Ovary (tissue), 9 donors: ENCODE measurements around the gene PTPRG. TPM values are rescaled to one million over a fixed set of nuclear protein-coding genes. Genes with fewer than 3 reads are reported as not detected.

ENCODE experiments used
- DNase-seq, 5 donors: peaks; one replicate each; pipeline ENCODE4 v3.0.0-alpha.2; 2019 to 2020
- H3K27ac ChIP-seq, 2 donors: fragments of 200-600 bp; one replicate each; pipeline versions ENCODE4 v1.5.1 to v1.8.0; 2019 to 2022
- H3K27me3 ChIP-seq: fragments of 200-600 bp; one replicate; pipeline ENCODE4 v1.8.0; 2022
- H3K36me3 ChIP-seq: fragments of 200-600 bp; sonication (generic); one replicate; pipeline ENCODE4 v1.5.1; 2019
- H3K4me1 ChIP-seq: one replicate; pipeline ENCODE4 v1.8.1; 2013; ENCODE audit warnings: mild to moderate bottlenecking, moderate library complexity; ENCODE audit not compliant: insufficient read depth
- H3K4me3 ChIP-seq: fragments of 200-600 bp; sonication (generic); one replicate; pipeline ENCODE4 v1.5.1; 2017
- H3K9me3 ChIP-seq, 2 donors: fragments of 200-600 bp in 1 of 2; sonication (generic) in 1 of 2; one replicate each; pipeline versions ENCODE4 v1.5.1 to v1.8.1; 2013 to 2019; ENCODE audit warnings: mild to moderate bottlenecking in 1 of 2, moderate library complexity in 1 of 2
- CTCF ChIP-seq, 3 donors: fragments of 450-650 bp in 2 of 3; fragments of 200-600 bp in 1 of 3; IDR thresholded peaks; one replicate each; pipeline versions ENCODE4 v1.5.1 to v1.8.0; 2016 to 2022; ENCODE audit warnings: antibody characterized with exemption in 3 of 3, mild to moderate bottlenecking in 1 of 3
- EP300 ChIP-seq: sonication (generic); formaldehyde crosslinking; IDR thresholded peaks from one replicate; pipeline ENCODE4 v1.6.1; 2017; ENCODE audit warnings: antibody characterized with exemption
- POLR2A ChIP-seq: fragments of 450-650 bp; IDR thresholded peaks from one replicate; pipeline ENCODE4 v1.6.1; 2017; ENCODE audit warnings: antibody characterized with exemption, mild to moderate bottlenecking, moderate library complexity
- WGBS, 3 donors: extraction: QIAGEN DNeasy Blood & Tissue Kit in 1 of 3; methylation state at CpG; one replicate each; pipeline versions ENCODE4 v1.1.5 to v1.1.7; 2013 to 2017; 5-methylcytosine and 5-hydroxymethylcytosine counted together
- intact Hi-C, 4 donors: fragments of 100-400 bp; cut with DNase I; formaldehyde crosslinking; loops; one replicate each; pipeline versions ENCODE4 v1.11.0 to v1.15.1; 2022 to 2023
- polyA plus RNA-seq, 2 donors: library from polyadenylated mRNA; stranded (reverse); fragments of 200-250 nt in 1 of 2; fragments of 350-450 nt in 1 of 2; fragmentation: Illumina TruSeq in 1 of 2; extraction: RNeasy Lipid Tissue Mini Kit (QIAGEN cat#74804) in 1 of 2; gene quantifications; one replicate each; pipeline ENCODE4 v1.2.3, GENCODE V29; 2013 to 2014
- total RNA-seq, 7 donors: library from RNA; depleted of rRNA in 2 of 7; stranded (reverse); fragments of >200 nt in 2 of 7; fragmentation: NEBNext Ultra II Directional in 3 of 7; extraction: Animal tissue kit (Norgen Biotek cat#: 25700) in 3 of 7; gene quantifications; one replicate each; pipeline versions ENCODE4 v1.1.0 to v1.2.4, GENCODE V29; 2016 to 2023
- donor health status: DM: no; HTN: no; CAD: no; lungs with moderate emphysema.
- donor health status: DM: no; HTN: no; CAD: no.
- donor health status: Bipolar disorder and iron deficiency.
- donor health status: DM: yes; HTN: yes; CAD: no.
- donor health status: DM: no; HTN: no; CAD: no.
- donor health status: DM: yes; HTN: yes; CAD: no.

The PTPRG gene
- total and polyA plus RNA-seq, 9 donors, result 18.2 to 87.9 (median 47.7) TPM

- intact Hi-C loops, result no loop called here
- H3K27ac ChIP-seq, result no peak overlapping the region
- no peaks in the 10 kb centered on the region for H3K9me3 ChIP-seq
- 66 to 87% (median 74%) methylated on average over 5 of the region's 5 CpGs for WGBS, 3 donors
- no peak for DNase-seq
- no peaks in the 10 kb centered on the region for H3K36me3 ChIP-seq
- H3K4me1 ChIP-seq, result peaks cover 3% of the 10 kb centered on the region
- no peak overlapping the region for H3K4me3 ChIP-seq
- H3K27me3 ChIP-seq, result no peaks in the 10 kb centered on the region
- TF ChIP-seq EP300 (no peak), CTCF (IDR thresholded peaks at IDR 0.05) (no peak), POLR2A (no peak)
These were observed 360.7 kb downstream of the PTPRG start for GRCh38 chr3:61922118-61922517.

- H3K9me3 ChIP-seq, result no peaks in the 10 kb centered on the region
- intact Hi-C loops, result no loop called here
- no peaks in the 10 kb centered on the region for H3K27me3 ChIP-seq
- no peak overlapping the region for H3K27ac ChIP-seq
- H3K4me1 ChIP-seq, result peaks cover 11% of the 10 kb centered on the region
- no peak for TF ChIP-seq CTCF (IDR thresholded peaks at IDR 0.05)
- TF ChIP-seq EP300, result no peak
- TF ChIP-seq POLR2A, result no peak
- H3K36me3 ChIP-seq, result no peaks in the 10 kb centered on the region
- no peak for DNase-seq
- no peak overlapping the region for H3K4me3 ChIP-seq
- WGBS, 3 donors, result 64 to 82% (median 73%) methylated on average over 4 of the region's 4 CpGs
These were observed 362.8 kb downstream of the PTPRG start for GRCh38 chr3:61924090-61924735.

GRCh38 chr3:61924991-61925390 is 363.6 kb downstream of the PTPRG start:
- WGBS, 3 donors, result 97 to 98% (median 98%) methylated on average over 2 of the region's 2 CpGs
- TF ChIP-seq EP300, result no peak
- no peak for TF ChIP-seq CTCF (IDR thresholded peaks at IDR 0.05)
- no peak for TF ChIP-seq POLR2A
- H3K36me3 ChIP-seq, result no peaks in the 10 kb centered on the region
- H3K27me3 ChIP-seq, result no peaks in the 10 kb centered on the region
- H3K4me1 ChIP-seq, result peaks cover 11% of the 10 kb centered on the region
- intact Hi-C loops, result no loop called here
- DNase-seq, result no peak
- H3K27ac ChIP-seq, result no peak overlapping the region
- H3K9me3 ChIP-seq, result no peaks in the 10 kb centered on the region
- no peak overlapping the region for H3K4me3 ChIP-seq

GRCh38 chr3:61925721-61926120 is 364.4 kb downstream of the PTPRG start:
- Histone ChIP-seq H3K27ac (no peak overlapping the region), H3K9me3 (no peaks in the 10 kb centered on the region), H3K4me3 (no peak overlapping the region), H3K36me3 (no peaks in the 10 kb centered on the region), H3K27me3 (no peaks in the 10 kb centered on the region), H3K4me1 (peaks cover 11% of the 10 kb centered on the region)
- TF ChIP-seq EP300 (no peak), POLR2A (no peak), CTCF (IDR thresholded peaks at IDR 0.05) (no peak)
- WGBS, 3 donors, result 85 to 96% (median 94%) methylated on average over 5 of the region's 5 CpGs
- no peak for DNase-seq
- intact Hi-C loops, result no loop called here
